Type B pancreatic cell (in vitro differentiated cells): ENCODE data around the gene NENF. TPM values are rescaled to one million over a fixed set of nuclear protein-coding genes. Genes with fewer than 3 reads are reported as not detected.

Source experiments
- DNase-seq: peaks from one replicate; pipeline ENCODE4 v3.0.0; 2021; ENCODE audit warnings: mixed read lengths; ENCODE audit not compliant: unreplicated experiment; ENCODE audit errors: extremely low spot score
- H3K27ac Mint-ChIP-seq: 2 replicates; pipeline ENCODE4 v1.8.0; 2021; ENCODE audit warnings: mild to moderate bottlenecking, mixed read lengths
- H3K27me3 Mint-ChIP-seq: 2 replicates; pipeline ENCODE4 v1.8.0; 2021; ENCODE audit warnings: mixed read lengths
- H3K36me3 Mint-ChIP-seq: 2 replicates; pipeline ENCODE4 v1.8.0; 2021; ENCODE audit warnings: mixed read lengths
- H3K4me1 Mint-ChIP-seq: one replicate; pipeline ENCODE4 v1.8.0; 2021; ENCODE audit warnings: mixed read lengths; ENCODE audit not compliant: unreplicated experiment
- H3K4me3 Mint-ChIP-seq: 2 replicates; pipeline ENCODE4 v1.8.0; 2021; ENCODE audit warnings: mild to moderate bottlenecking, mixed read lengths
- H3K9me3 Mint-ChIP-seq: 2 replicates; pipeline ENCODE4 v1.8.0; 2021; ENCODE audit warnings: mixed read lengths
- total RNA-seq: library from RNA; stranded (reverse); gene quantifications from 2 replicates; pipeline ENCODE4 v1.2.1, GENCODE V29; 2021; ENCODE audit warnings: low replicate concordance
- TF ChIP-seq, protein P1 (sequence below): fragments of 200-600 bp; sonication (generic); conservative IDR thresholded peaks from 2 replicates; pipeline ENCODE4 v1.5.0; 2021; ENCODE audit warnings: antibody characterized with exemption, mild to moderate bottlenecking

NENF gene
- total RNA-seq, 1 donor from 2014 or later = 48.9 TPM

DNA sequence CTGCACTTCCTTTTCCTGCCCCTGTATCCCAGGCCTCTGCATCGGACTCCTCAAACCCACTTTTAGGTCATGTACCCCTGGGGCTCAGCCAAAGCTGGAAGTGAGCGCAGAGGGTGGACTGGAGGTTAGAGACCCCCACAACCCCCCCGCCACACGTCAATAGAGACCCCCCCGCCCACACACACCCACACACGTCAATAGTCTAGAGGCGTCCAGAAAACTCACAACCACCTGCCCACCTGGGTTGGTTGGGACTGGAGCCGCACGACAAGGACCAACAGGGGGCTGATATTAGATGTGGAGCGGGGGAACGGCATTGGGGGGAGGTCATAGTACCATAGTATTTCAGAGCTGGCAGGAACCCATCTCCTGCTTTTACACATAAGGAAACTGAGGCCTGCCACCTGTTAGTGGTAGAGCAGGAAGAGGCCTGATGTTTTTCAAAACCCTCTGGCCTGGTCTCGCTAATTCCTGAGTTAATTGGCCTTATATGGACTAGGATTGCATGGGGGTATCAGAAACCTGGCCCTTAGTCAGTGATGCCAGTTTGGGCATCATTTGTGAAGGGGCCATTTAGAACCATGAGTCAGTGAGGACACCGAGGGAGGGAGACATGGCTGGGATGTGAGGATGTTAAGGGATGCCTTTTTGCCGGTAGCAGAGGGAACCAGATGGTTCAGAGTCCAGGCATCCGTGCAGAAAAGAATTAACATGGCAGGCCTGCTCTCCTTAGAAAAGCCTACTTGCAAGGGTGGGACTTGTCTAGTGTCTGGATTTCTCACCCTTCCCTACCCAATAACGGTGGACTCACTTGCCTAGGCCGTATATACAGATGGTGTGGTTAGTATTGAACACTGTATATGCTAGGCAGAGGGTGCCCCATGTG is 1.1 kb downstream of the NENF start:
- TF ChIP-seq, protein P1, sequence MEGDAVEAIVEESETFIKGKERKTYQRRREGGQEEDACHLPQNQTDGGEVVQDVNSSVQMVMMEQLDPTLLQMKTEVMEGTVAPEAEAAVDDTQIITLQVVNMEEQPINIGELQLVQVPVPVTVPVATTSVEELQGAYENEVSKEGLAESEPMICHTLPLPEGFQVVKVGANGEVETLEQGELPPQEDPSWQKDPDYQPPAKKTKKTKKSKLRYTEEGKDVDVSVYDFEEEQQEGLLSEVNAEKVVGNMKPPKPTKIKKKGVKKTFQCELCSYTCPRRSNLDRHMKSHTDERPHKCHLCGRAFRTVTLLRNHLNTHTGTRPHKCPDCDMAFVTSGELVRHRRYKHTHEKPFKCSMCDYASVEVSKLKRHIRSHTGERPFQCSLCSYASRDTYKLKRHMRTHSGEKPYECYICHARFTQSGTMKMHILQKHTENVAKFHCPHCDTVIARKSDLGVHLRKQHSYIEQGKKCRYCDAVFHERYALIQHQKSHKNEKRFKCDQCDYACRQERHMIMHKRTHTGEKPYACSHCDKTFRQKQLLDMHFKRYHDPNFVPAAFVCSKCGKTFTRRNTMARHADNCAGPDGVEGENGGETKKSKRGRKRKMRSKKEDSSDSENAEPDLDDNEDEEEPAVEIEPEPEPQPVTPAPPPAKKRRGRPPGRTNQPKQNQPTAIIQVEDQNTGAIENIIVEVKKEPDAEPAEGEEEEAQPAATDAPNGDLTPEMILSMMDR = no peak
- Mint-ChIP-seq H3K27me3 (no peaks in the 10 kb centered on the region), H3K4me3 (peak overlapping the region; percentile 86), H3K9me3 (no peaks in the 10 kb centered on the region), H3K4me1 (peaks cover 33% of the 10 kb centered on the region), H3K27ac (peak overlapping the region; percentile 43), H3K36me3 (no peaks in the 10 kb centered on the region)
- no peak for DNase-seq

DNA sequence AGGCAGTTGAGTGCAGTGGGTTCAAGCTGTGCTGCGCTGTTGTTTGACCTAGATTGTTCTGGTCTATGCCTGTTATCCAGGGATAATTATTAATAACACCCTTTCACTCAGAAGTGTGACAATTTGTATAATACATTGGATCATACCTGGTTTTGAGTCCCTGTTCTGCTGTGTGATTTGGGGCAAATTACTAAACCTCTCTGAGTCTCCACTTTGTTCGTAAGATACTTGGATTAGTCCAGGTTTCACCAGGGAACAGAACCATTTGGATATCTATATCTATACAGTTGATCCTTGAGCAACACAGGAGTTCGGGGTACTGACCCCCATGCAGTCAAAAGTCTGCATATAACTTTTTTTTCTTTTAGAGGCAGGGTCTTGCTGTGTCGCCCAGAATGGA is 2.3 kb downstream of the NENF start:
- Mint-ChIP-seq H3K27me3 (no peaks in the 10 kb centered on the region), H3K9me3 (no peaks in the 10 kb centered on the region), H3K4me3 (peak overlapping the region; percentile 86), H3K27ac (no peak overlapping the region), H3K36me3 (no peaks in the 10 kb centered on the region), H3K4me1 (peaks cover 33% of the 10 kb centered on the region)
- TF ChIP-seq, protein P1 = no peak
- DNase-seq = no peak

DNA sequence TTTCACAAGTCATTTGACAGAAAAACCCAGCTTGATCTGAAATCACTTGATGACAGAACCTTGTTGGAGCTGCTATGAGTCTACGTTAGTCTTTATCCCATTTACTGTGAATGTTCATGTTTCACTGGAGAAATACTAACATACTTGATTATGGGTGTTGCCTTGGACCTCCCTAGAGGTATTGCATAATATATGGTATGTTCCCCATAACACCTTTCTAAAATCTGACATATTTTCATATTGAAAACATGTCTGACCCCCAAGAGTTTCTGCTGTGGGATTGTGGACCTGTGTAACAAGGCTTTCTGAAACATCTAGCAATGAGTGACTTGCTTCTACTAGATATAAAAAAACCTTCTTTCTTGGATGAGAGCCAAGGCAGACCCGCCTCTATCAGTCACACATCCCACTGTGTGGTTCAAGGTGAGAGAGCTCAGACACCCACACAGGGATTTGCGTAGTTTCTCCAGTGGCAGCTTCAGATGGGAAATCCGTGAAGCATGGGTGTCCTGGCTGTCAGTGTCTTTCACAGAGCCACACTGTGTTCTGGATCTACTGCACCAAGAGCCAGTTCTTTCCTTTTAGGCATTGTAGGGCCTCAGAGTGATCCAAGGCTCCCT is 4.6 kb downstream of the NENF start:
- Mint-ChIP-seq H3K9me3 (no peaks in the 10 kb centered on the region), H3K36me3 (no peaks in the 10 kb centered on the region), H3K4me1 (peaks cover 21% of the 10 kb centered on the region), H3K27ac (peak overlapping the region; percentile 66), H3K27me3 (no peaks in the 10 kb centered on the region), H3K4me3 (no peak overlapping the region)
- no peak for DNase-seq
- TF ChIP-seq, protein P1 = no peak

DNA sequence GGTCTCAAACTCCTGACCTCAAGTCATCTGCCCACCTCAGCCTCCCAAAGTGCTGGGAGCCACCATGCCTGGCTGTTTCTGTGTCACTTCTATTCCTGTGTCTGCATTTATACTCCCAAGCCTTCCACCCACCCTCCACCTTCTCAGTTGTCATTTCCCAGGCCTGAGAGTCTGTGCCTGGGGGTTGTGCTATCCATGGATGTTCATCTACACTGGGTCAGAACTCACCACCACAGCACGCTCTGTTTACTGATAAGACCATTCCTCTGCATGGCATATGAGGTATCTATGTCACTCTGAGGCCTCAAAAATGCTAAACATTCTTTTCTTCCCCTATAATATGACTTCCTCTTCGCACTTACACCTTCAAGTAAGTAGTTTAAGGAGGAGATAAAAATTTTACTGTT is 6.1 kb downstream of the NENF start:
- no peak overlapping the region for H3K4me3 Mint-ChIP-seq

DNA sequence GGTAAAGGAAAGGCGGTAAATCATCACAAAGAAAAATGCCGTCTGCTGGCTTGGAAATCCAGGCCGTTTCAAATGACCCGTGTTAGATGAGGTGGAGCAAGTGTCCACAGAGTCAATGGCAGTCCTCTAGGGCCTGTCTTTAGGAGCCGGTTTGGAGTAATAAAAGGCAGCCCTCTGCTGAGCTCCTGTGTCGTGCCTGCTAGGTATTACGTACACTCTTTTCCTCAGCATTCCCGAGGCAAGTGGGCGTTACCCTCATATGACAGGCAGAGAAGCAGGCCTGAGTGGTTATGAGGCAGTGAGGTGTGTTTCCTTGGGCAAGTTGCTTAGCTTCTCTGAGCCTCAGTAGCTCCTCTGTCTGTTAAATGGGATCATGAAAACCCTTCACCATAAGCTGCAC is 7.7 kb downstream of the NENF start:
- Mint-ChIP-seq H3K4me3 (no peak overlapping the region), H3K36me3 (no peaks in the 10 kb centered on the region), H3K27ac (no peak overlapping the region), H3K9me3 (no peaks in the 10 kb centered on the region), H3K27me3 (no peaks in the 10 kb centered on the region), H3K4me1 (peaks cover 5% of the 10 kb centered on the region)
- TF ChIP-seq, protein P1 = no peak
- no peak for DNase-seq

More for the DNA sequence above, 6.1 kb downstream of the NENF start:
- H3K27me3 Mint-ChIP-seq = no peaks in the 10 kb centered on the region
- H3K27ac Mint-ChIP-seq = no peak overlapping the region
- no peaks in the 10 kb centered on the region for H3K9me3 Mint-ChIP-seq
- no peaks in the 10 kb centered on the region for H3K36me3 Mint-ChIP-seq
- peaks cover 14% of the 10 kb centered on the region for H3K4me1 Mint-ChIP-seq
- no peak for DNase-seq
- TF ChIP-seq, protein P1 = no peak
